Fibroblast of pulmonary artery (primary cell): ENCODE results near the gene MMP24OS.

ENCODE experiments used
- DNase-seq: peaks from one replicate; pipeline ENCODE4 v3.0.0-alpha.2; 2010; ENCODE audit warnings: low read depth
- H3K4me3 ChIP-seq: replicated peaks from 2 replicates; pipeline ENCODE4 v1.5.1; 2011; ENCODE audit warnings: low read depth, mild to moderate bottlenecking, control low read depth, low read length, moderate library complexity
- CTCF ChIP-seq: IDR thresholded peaks from 2 replicates; pipeline ENCODE4 v1.5.1; 2011; ENCODE audit warnings: mild to moderate bottlenecking, control low read depth, low read length, inconsistent platforms; ENCODE audit errors: missing control alignments

Gene MMP24OS

GRCh38 chr20:35304956-35305355, 27.0 kb upstream of the MMP24OS start:
- DNase-seq: no peak
- no peak for TF ChIP-seq CTCF

GRCh38 chr20:35303735-35304491, 26.0 kb upstream of the MMP24OS start:
- H3K4me3 ChIP-seq: no peak overlapping the region
- TF ChIP-seq CTCF: peak; percentile 91
- DNase-seq: peak; percentile 94

More at GRCh38 chr20:35304956-35305355, 27.0 kb upstream of the MMP24OS start:
- H3K4me3 ChIP-seq: no peak overlapping the region

- no peak overlapping the region for H3K4me3 ChIP-seq
- TF ChIP-seq CTCF: no peak
- DNase-seq: no peak
These were observed 25.4 kb upstream of the MMP24OS start for GRCh38 chr20:35303382-35303734.

- no peak for DNase-seq
- no peak overlapping the region for H3K4me3 ChIP-seq
These were observed 24.8 kb upstream of the MMP24OS start for GRCh38 chr20:35302421-35303335.

GRCh38 chr20:35301426-35301825, 23.5 kb upstream of the MMP24OS start:
- H3K4me3 ChIP-seq: no peak overlapping the region
- DNase-seq: no peak
- no peak for TF ChIP-seq CTCF

More at GRCh38 chr20:35302421-35303335, 24.8 kb upstream of the MMP24OS start:
- no peak for TF ChIP-seq CTCF

- no peak for DNase-seq
- H3K4me3 ChIP-seq: no peak overlapping the region
These were observed 22.7 kb upstream of the MMP24OS start for GRCh38 chr20:35300469-35301262.

More at GRCh38 chr20:35300469-35301262, 22.7 kb upstream of the MMP24OS start:
- TF ChIP-seq CTCF: no peak
